ENCODE data around the gene EIF4B. TPM values are rescaled to one million over a fixed set of nuclear protein-coding genes. Genes with fewer than 3 reads are reported as not detected.

The EIF4B gene
- total and polyA plus RNA-seq, 2 of the 8 experiments (the other 6 are each of a cell fraction or from before 2014, with no cell fraction given) = 269 to 816 TPM

GRCh38 chr12:53051058-53051880 is 45.0 kb downstream of the EIF4B start:
- Histone ChIP-seq H4K91ac (replicated peaks; ENCODE audit: insufficient read length, low read length) (no peak overlapping the region), H3K9ac (replicated peaks in 1 of 4; ENCODE audit: extremely low read depth in 1 of 4, low read depth in 3 of 4, low read length in 3 of 4) (no peak overlapping the region), H3K4me3 (ENCODE audit: extremely low read depth in 1 of 4, insufficient read depth in 2 of 4, low read depth in 3 of 4, low read length in 4 of 4) (no peak overlapping the region), H3K27ac (ENCODE audit: low read depth, low read length) (no peak overlapping the region), H3K23me2 (ENCODE audit: low read depth, low read length) (peaks cover 32% of the 10 kb centered on the region), H3K79me1 (ENCODE audit: low read depth, low read length) (peaks cover 10% of the 10 kb centered on the region; the same call in 1 of the 2 replicates), H2AK5ac (ENCODE audit: low read depth, low read length) (no peak overlapping the region), H2BK15ac (ENCODE audit: low read length) (no peak overlapping the region), H3K27me3 (replicated peaks in 1 of 4; ENCODE audit: control insufficient read depth in 3 of 4, extremely low read depth in 1 of 4, insufficient read depth in 3 of 4, low read length in 3 of 4) (peaks cover 0 to under 1% (median 0%) of the 10 kb centered on the region in 4 experiments; a peak in 2 of 7 replicates), H2AFZ (ENCODE audit: low read length) (no peak overlapping the region), H3K4me1 (replicated peaks in 1 of 4; ENCODE audit: control insufficient read depth in 3 of 4, insufficient read depth in 4 of 4, low read length in 3 of 4) (peaks cover 18 to 53% (median 42%) of the 10 kb centered on the region in 4 experiments), H3K9me3 (ENCODE audit: insufficient read depth in 2 of 2, low read depth in 1 of 2, low read length in 1 of 2) (no peaks in the 10 kb centered on the region), H3K23ac (ENCODE audit: insufficient read length) (no peak overlapping the region), H4K20me1 (replicated peaks in 1 of 2; ENCODE audit: control insufficient read depth in 1 of 2, insufficient read depth in 2 of 2, low read length in 2 of 2) (peaks cover 12 to 21% of the 10 kb centered on the region in 2 experiments), H3K4ac (replicated peaks; ENCODE audit: insufficient read length, low read depth, low read length) (no peak overlapping the region), H3K36me3 (ENCODE audit: control insufficient read depth in 2 of 4, insufficient read depth in 4 of 4, low read length in 3 of 4) (peaks cover 0 to 5% (median 0%) of the 10 kb centered on the region in 4 experiments; a peak in 1 of 8 replicates), H2BK5ac (ENCODE audit: low read depth, low read length) (no peak overlapping the region), H2BK12ac (ENCODE audit: low read depth, low read length) (no peak overlapping the region), H3K79me2 (ENCODE audit: control insufficient read depth in 1 of 2, insufficient read depth in 2 of 2, low read length in 2 of 2) (no peaks in the 10 kb centered on the region), H3K56ac (replicated peaks; ENCODE audit: insufficient read length, low read depth, low read length) (no peak overlapping the region), H4K8ac (ENCODE audit: extremely low read depth, insufficient read depth, low read length) (no peak overlapping the region), H2BK120ac (replicated peaks; ENCODE audit: low read depth, low read length) (no peak overlapping the region), H3K18ac (ENCODE audit: extremely low read depth, low read length) (no peak overlapping the region), H3K4me2 (ENCODE audit: insufficient read depth in 1 of 2, low read depth in 2 of 2, low read length in 2 of 2) (peak overlapping the region in 1 of 2 experiments; percentile 98; a peak in 3 of 4 replicates), H4K5ac (ENCODE audit: insufficient read length, low read depth, low read length) (no peak overlapping the region), H2BK20ac (ENCODE audit: low read length) (no peak overlapping the region), H3K14ac (ENCODE audit: insufficient read length) (no peak overlapping the region)
- DNase-seq (ENCODE audit: low read depth in 1 of 2, low spot score in 2 of 2) (no peak), FAIRE-seq (no peak)
- 72% methylated on average over 11 of the region's 11 CpGs; no CpG with 5 or more reads in 1 of the 2 experiments for WGBS, 2 experiments (ENCODE audit: extremely low coverage in 1 of 2, insufficient coverage in 1 of 2, insufficient read length in 1 of 2, insufficient replicate concordance in 2 of 2, low coverage in 1 of 2, low lambda C conversion rate in 2 of 2, missing lambda C conversion rate in 1 of 2)
- CTCF ChIA-PET (ENCODE audit: partially characterized antibody) = interaction anchor here (0.6 to 15.7 kb wide), 9 partner anchors 11 to 166 kb away, joined by 3 to 258 read pairs (median 3); partner anchors contain the start of genes IGFBP6, SOAT2 and SPRYD3
- POLR2A ChIA-PET (ENCODE audit: partially characterized antibody) = interaction anchor here (0.6 to 35.6 kb wide), 4 partner anchors 8 to 39 kb away, joined by 3 to 711 read pairs (median 14); partner anchors contain the start of gene EIF4B
- TF ChIP-seq E2F6 (IDR thresholded peaks at IDR 0.05) (no peak), SIRT6 (IDR thresholded peaks at IDR 0.05; ENCODE audit: low read length) (no peak), GTF2F1 (IDR thresholded peaks at IDR 0.05; ENCODE audit: borderline replicate concordance, low read depth, low read length) (no peak), CREB1 (IDR thresholded peaks at IDR 0.05) (no peak), CBX5 (IDR thresholded peaks at IDR 0.05; ENCODE audit: low read depth, low read length) (no peak), HDAC6 (IDR thresholded peaks at IDR 0.05; ENCODE audit: low read depth, low read length) (no peak), YY1 (IDR thresholded peaks at IDR 0.05; ENCODE audit: low read depth, low read length) (no peak), POLR2A (IDR thresholded peaks at IDR 0.05; ENCODE audit: control extremely low read depth in 1 of 2, low read depth in 2 of 2, low read length in 2 of 2) (no peak), TEAD4 (IDR thresholded peaks at IDR 0.05; ENCODE audit: low read depth, low read length) (no peak), EZH2 (IDR thresholded peaks at IDR 0.05; ENCODE audit: low read depth, low read length, severe bottlenecking) (no peak), TBP (IDR thresholded peaks at IDR 0.05; ENCODE audit: low read depth, low read length) (no peak), TAF7 (optimal IDR thresholded peaks at IDR 0.05; ENCODE audit: borderline replicate concordance, low read depth, low read length) (no peak)
